NCI-H1417 treated with DMSO at 0.1 percent for 48 hours (cell line): ENCODE results near the gene TMC2.
"Not testable (repeated sequence)": the region's sequence is repeated elsewhere in the genome, so short reads cannot be mapped to it uniquely, and the experiment has no call there.

Experiments
- DNase-seq: peaks from one replicate; lab custom pipeline; 2025; lab: John Stamatoyannopoulos, UW

TMC2 gene

GRCh38 chr20:2524709-2525506, 11.5 kb upstream of the TMC2 start:
- DNase-seq = no peak

GRCh38 chr20:2526218-2526583, 10.2 kb upstream of the TMC2 start:
- DNase-seq = not testable (repeated sequence)

GRCh38 chr20:2527762-2528161, 8.6 kb upstream of the TMC2 start:
- DNase-seq = no peak

- no peak for DNase-seq
Measured at GRCh38 chr20:2528671-2529271, 7.6 kb upstream of the TMC2 start.

GRCh38 chr20:2533118-2533517, 3.3 kb upstream of the TMC2 start:
- DNase-seq = no peak

GRCh38 chr20:2535711-2536559, 438 bp upstream of the TMC2 start:
- DNase-seq = no peak

- no peak for DNase-seq
Measured at GRCh38 chr20:2537101-2537500, 728 bp downstream of the TMC2 start.

- no peak for DNase-seq
Measured at GRCh38 chr20:2538356-2538755, 2.0 kb downstream of the TMC2 start.

GRCh38 chr20:2538931-2539720, 2.8 kb downstream of the TMC2 start:
- DNase-seq = no peak

GRCh38 chr20:2541940-2542339, 5.6 kb downstream of the TMC2 start:
- DNase-seq = no peak

- DNase-seq = no peak
Measured at GRCh38 chr20:2542361-2542760, 6.0 kb downstream of the TMC2 start.

GRCh38 chr20:2544211-2544610, 7.8 kb downstream of the TMC2 start:
- DNase-seq = no peak

- no peak for DNase-seq
Measured at GRCh38 chr20:2545594-2545993, 9.2 kb downstream of the TMC2 start.

GRCh38 chr20:2557873-2558580, 21.7 kb downstream of the TMC2 start:
- no peak for DNase-seq

- no peak for DNase-seq
Measured at GRCh38 chr20:2558581-2559278, 22.4 kb downstream of the TMC2 start.

GRCh38 chr20:2559279-2559626, 22.9 kb downstream of the TMC2 start:
- no peak for DNase-seq

- peak; percentile 21 for DNase-seq
Measured at GRCh38 chr20:2559651-2560050, 23.3 kb downstream of the TMC2 start.

GRCh38 chr20:2563116-2563515, 26.7 kb downstream of the TMC2 start:
- DNase-seq = no peak

- no peak for DNase-seq
Measured at GRCh38 chr20:2564406-2564805, 28.0 kb downstream of the TMC2 start.

- no peak for DNase-seq
Measured at GRCh38 chr20:2575682-2576081, 39.3 kb downstream of the TMC2 start.

- no peak for DNase-seq
Measured at GRCh38 chr20:2576317-2576727, 39.9 kb downstream of the TMC2 start.
